GM19351 (cell line): ENCODE measurements around the gene KAZN.

Experiments
- ATAC-seq: cut with Tn5 transposase; IDR thresholded peaks from one replicate; pipeline ENCODE4 v1.9.1; 2021; ENCODE audit warnings: mild to moderate bottlenecking, moderate library complexity; ENCODE audit not compliant: unreplicated experiment

The KAZN gene

DNA sequence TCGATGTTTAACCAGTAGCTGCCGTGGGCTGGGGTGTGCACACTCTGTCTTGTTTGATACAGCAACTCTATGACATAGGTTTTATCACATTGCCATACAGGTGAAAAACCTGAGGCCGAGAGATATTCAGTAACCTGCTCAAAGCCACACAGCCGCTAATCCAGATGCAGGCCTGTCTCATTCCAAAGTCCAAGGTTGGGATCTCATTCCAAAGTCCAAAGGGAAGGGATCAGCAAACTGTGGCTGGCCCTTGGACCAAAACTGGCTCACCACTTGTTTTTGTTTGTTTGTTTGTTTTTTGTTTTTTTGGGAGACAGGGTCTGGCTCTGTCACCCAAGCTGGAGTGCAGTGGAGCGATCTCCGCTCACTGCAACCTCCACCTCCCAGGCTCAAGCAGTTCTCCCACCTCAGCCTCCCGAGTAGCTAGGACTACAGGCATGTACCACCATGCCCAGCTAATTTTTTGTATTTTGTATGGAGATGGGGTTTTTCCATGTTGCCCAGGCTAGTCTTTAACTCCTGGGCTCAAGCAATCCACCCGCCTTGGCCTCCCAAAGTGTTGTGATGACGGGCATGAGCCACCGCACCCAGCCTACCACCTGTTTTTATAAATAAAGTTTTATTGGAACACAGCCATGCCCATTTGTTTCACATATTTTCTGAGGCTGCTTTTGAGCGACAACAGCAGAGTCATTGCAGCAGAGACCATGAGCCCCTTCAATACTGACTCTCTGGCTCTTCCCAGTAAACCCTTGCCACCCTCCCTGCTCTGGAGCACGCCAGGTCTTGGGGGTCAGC is 391.6 kb downstream of the KAZN start:
- ATAC-seq = no peak

GRCh38 chr1:14993414-14993813 is 394.9 kb downstream of the KAZN start:
- no peak for ATAC-seq

GRCh38 chr1:14994148-14994547 is 395.7 kb downstream of the KAZN start:
- no peak for ATAC-seq

- ATAC-seq = no peak
Observed at GRCh38 chr1:14994841-14995437, 396.5 kb downstream of the KAZN start.

GRCh38 chr1:14996133-14997050 is 397.9 kb downstream of the KAZN start:
- ATAC-seq = no peak

GRCh38 chr1:14997646-14998276 is 399.3 kb downstream of the KAZN start:
- no peak for ATAC-seq

DNA sequence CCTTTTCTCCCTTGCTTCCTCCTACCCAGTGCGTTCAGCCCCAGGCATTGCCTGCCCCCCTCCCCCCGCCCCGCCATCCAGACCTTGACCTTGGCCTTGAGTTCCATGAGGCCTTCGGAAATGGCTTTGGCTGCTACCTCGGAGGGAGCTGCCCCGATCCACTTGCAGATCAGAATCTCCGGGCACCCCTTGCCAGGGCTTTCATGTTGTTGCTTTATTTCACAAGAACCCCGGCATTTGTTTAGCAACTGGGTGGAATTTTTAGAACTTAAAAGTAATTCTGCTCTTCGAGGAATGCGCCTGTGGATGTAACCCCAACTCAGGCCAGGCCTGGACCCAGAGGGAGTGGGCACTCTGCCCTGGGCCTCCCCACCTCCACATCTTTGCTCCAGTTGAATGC is 401.0 kb downstream of the KAZN start:
- no peak for ATAC-seq

DNA sequence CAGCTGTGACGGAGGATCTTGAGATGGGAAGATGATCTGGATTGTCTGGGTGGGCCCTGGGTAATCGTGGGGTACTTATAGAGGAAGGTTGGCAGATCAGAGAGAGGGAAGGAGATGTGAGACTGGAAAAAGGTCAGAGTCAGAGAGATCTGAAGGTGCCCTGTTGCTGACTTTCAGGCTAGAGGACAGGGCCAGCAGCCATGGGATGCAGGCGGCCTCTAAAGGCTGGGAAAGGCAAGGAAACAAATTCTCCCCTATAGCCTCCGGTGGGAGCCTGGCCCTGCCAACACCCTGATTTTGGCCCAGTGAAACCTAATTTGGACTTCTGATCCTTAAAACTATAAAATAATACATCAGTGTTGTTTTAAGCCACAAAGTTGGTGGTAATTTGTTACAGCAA is 401.5 kb downstream of the KAZN start:
- no peak for ATAC-seq

DNA sequence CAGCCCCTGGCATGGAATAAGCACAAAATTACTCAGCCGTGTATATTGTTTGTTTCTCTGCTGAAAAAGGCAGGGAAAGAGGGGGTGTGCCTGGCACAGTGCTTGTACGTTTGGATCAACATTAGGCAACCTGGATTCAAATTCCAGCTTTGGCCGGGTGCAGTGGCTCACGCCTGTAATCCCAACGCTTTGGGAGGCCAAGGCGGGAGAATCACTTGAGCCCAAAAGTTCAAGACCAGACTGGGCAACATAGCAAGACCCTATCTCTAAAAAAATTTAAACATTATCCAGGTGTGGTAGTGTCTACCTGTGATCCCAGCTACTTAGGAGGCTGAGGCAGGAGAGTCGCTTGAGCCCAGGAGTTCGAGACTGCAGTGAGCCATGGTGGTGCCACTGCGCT is 402.2 kb downstream of the KAZN start:
- no peak for ATAC-seq

DNA sequence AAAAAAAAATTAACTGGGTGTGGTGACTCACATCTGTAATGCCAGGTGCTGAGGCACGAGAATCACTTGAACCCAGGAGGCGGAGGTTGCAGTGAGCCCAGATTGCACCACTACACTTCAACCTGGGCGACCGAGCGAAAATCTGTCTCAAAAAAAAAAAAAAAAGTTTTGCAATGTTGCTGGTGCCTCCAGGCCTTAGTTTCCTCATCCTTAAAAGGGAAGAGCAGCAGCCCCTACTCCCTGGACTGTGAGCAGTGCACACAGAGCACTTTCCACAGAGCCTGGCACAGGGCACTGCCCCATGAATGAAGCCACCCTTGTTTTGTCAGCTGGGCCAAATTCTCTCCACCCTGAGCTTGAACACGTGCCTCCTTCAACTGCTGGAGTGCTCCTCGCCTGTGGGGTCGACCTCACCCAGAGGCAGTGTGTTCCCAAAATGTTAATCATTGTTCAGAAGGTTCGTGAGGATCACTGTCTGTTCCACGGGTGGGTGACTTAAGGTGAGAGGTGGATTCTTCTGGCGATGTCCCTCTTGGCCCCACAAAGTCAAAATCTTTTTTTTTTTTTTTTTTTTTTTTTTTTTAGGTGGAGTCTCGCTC is 402.9 kb downstream of the KAZN start:
- ATAC-seq = no peak

DNA sequence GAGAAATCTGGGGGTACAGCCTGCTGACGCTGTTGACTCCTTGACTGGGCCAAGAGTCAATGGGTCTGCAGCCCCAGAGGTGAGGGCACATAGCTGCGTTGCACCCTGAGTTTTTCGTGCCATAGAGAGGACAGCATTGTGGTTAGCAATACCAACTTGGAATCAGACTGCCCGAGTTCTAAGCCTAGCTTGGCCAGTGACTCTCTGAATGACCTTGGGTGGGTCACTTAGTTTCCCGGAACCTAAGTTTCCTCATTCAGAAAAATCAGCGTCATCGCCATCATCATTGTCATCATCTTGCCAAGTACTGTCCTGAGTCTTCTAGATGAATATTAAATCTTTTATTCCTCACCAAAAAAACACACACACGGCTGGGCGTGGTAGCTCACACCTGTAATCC is 403.8 kb downstream of the KAZN start:
- no peak for ATAC-seq

GRCh38 chr1:15004396-15004795 is 405.9 kb downstream of the KAZN start:
- no peak for ATAC-seq

DNA sequence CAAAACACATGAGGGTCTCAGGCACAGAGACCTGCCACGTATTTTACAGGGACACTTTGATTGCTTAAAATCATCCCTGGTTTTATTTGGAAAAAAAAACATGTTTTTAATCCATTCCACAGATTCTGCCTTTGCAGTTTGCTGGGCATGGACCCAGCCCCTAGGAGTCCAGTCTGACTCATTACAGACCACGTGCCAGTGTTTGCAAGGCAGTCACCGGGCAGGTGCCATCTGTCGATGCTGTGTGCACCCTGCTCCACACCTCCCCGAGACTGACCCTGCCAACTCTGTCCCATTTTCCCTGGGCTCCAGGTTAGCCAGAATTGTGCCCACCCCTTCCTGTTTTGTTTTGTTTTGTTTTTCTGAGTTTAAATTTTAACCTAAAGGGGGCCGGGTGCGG is 406.6 kb downstream of the KAZN start:
- no peak for ATAC-seq

- no peak for ATAC-seq
Observed at GRCh38 chr1:15007368-15007767, 408.9 kb downstream of the KAZN start.

DNA sequence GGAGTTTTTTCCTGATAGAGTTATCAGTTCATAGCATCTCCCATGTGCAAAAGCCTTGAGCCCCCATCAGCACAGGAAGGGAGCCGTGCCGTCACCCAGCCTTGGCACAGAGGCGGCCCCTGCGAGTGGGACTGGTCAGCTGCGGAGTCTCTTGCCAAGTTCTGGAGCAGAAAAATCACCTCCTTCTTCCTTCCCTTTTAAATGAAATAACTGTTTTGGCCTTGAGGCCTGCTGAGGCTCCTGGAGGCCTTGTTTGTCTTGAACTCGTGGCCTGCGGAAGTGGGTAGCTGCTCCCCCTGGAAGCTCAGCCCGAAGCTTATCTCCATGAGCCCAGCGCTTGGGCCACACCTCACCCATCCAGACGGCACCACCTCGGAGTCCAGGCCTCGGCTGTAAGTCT is 409.4 kb downstream of the KAZN start:
- ATAC-seq = no peak

DNA sequence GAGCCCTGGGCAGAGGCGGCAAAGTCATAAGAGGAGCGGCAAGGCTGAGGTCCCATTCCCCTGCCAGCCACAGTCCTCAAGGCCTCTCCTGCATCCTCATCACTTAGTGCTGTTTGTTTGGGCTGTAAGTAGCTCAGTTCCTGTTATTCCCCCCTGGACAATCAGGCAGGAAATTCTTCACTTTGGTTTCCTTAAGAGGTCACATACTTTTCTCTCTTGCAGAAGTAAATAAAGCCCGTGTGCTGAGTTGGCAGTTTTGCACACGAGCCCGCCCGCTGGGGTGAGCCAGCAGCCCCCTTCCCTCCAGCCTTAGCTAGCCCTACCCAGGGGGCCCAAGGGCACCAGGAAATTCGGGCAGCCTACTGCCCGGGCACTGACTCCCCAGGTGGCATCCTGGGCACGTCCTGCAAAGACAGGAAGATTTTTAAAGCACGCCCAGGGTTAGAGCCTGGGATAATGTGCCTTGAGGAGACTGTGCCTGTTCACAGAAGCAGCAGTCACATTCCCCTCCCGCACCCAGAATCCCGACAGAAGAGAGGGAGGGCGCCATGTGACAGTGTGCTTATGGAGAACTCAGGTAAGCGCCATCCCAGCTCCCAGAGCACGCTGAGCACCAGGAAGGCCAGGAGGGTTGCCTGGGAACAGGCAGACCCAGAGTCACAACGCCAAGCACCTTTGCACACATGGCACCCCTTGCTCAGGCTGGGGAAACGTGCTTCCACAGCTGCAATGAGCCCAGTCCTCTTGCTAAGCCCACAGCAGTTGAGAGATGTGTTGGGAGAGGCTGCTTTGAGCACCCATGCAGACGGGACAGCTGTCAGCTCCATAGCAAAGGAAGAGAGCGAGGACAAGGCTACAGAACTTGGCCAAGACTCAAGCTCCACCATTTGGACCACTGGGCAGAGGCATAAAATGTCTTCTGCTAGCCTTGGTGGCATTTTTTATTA is 410.6 kb downstream of the KAZN start:
- no peak for ATAC-seq

DNA sequence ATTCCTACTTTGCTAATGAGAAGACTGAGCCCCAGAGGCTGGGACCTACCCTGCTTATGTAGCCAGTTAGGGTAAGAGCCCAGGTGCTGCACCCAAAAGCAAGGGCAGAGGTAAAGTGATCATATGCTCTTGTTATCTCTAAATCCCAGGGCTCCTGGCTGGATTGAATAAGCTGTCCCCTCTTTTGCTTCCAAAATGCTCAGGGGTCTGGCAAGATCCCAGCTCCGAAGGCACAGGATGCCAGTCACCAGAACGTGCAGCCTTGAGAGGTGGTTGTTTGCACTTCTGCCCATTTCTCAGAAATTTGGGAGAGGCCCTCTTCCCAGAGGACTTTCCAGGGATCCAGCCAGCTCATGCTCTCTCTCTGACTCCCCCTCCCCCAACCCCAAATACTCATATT is 412.7 kb downstream of the KAZN start:
- ATAC-seq = no peak

DNA sequence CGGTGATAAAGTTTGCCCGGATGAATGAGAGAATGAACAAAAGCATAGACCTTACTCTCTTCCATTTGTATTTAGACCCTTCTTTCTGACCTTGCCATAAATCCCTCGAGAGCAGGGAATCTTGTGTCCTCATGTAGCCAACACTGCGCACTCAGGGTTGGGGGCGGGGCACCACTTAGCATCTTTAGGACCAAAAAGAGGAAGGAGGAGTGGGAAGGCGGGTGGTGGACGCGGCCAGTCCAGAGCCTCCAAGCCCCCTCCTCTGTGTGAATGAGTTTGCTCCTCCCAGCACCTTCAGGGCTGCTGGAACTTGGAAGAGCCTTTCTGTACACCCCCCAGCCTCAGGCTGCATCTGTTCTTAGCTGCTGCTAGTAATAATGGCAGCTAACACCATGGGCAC is 413.2 kb downstream of the KAZN start:
- no peak for ATAC-seq

- ATAC-seq = no peak
Observed at GRCh38 chr1:15012822-15013221, 414.3 kb downstream of the KAZN start.

GRCh38 chr1:15013767-15014166 is 415.3 kb downstream of the KAZN start:
- no peak for ATAC-seq
